ENCODE measurements around the gene PPDPF. TPM values are rescaled to one million over a fixed set of nuclear protein-coding genes. Genes with fewer than 3 reads are reported as not detected.

The PPDPF gene
- total and polyA plus RNA-seq, 2 donors (not counting 1 experiment from before 2014, with no cell fraction given) = 34.0 to 58.0 TPM

DNA sequence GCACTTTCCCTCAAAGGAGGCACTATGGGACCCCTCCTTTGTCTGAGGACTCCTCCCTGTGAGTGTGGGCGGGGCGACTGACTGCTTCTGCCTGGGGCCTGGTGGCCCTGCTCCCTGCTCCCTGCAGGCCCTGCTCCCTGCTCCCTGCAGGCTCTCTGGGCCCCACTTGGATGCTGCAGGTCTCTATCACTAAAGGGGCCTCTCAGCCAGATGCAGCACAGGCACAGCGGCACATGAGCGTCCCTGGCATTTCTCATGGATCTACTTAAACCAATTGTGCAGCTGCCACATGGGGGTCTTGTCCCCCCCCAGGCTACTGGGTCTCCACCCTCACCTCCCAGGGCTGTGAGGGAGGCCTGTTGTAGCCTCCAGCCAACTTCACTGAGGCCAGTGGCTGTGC lies 29.5 kb upstream of the PPDPF start:
- TF ChIP-seq, protein P1, sequence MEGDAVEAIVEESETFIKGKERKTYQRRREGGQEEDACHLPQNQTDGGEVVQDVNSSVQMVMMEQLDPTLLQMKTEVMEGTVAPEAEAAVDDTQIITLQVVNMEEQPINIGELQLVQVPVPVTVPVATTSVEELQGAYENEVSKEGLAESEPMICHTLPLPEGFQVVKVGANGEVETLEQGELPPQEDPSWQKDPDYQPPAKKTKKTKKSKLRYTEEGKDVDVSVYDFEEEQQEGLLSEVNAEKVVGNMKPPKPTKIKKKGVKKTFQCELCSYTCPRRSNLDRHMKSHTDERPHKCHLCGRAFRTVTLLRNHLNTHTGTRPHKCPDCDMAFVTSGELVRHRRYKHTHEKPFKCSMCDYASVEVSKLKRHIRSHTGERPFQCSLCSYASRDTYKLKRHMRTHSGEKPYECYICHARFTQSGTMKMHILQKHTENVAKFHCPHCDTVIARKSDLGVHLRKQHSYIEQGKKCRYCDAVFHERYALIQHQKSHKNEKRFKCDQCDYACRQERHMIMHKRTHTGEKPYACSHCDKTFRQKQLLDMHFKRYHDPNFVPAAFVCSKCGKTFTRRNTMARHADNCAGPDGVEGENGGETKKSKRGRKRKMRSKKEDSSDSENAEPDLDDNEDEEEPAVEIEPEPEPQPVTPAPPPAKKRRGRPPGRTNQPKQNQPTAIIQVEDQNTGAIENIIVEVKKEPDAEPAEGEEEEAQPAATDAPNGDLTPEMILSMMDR (conservative IDR thresholded peaks at IDR 0.05 in 1 of 2, IDR thresholded peaks at IDR 0.05 in 1 of 2; ENCODE audit: low read depth in 1 of 2, low read length in 2 of 2) = no peak
- no peak for TF ChIP-seq EZH2 (IDR thresholded peaks at IDR 0.05; ENCODE audit: low read length, missing control alignments)
- no peak for DNase-seq (ENCODE audit: low read depth in 2 of 2)
- Histone ChIP-seq H3K36me3 (ENCODE audit: control insufficient read depth, insufficient read depth, low read length) (no peaks in the 10 kb centered on the region), H3K9ac (ENCODE audit: insufficient read depth, low read length) (no peak overlapping the region), H3K79me2 (ENCODE audit: control insufficient read depth, insufficient read depth, low read length) (no peaks in the 10 kb centered on the region), H3K4me1 (ENCODE audit: control insufficient read depth, extremely low read depth, insufficient read depth, low read length) (no peaks in the 10 kb centered on the region), H3K27ac (ENCODE audit: insufficient read depth, low read length) (no peak overlapping the region), H3K4me3 (replicated peaks in 1 of 4; ENCODE audit: control extremely low read depth in 1 of 4, insufficient read depth in 1 of 4, low read depth in 3 of 4, low read length in 4 of 4) (no peak overlapping the region), H4K20me1 (ENCODE audit: control insufficient read depth, extremely low read depth, insufficient read depth, low read length) (no peaks in the 10 kb centered on the region), H3K4me2 (ENCODE audit: extremely low read depth, insufficient read depth, low read length) (no peak overlapping the region), H3K27me3 (ENCODE audit: control insufficient read depth, insufficient read depth, low read length) (peaks cover 7% of the 10 kb centered on the region), H3K9me3 (ENCODE audit: control insufficient read depth, insufficient read depth, low read depth, low read length) (no peaks in the 10 kb centered on the region), H2AFZ (ENCODE audit: low read length) (no peak overlapping the region)

DNA sequence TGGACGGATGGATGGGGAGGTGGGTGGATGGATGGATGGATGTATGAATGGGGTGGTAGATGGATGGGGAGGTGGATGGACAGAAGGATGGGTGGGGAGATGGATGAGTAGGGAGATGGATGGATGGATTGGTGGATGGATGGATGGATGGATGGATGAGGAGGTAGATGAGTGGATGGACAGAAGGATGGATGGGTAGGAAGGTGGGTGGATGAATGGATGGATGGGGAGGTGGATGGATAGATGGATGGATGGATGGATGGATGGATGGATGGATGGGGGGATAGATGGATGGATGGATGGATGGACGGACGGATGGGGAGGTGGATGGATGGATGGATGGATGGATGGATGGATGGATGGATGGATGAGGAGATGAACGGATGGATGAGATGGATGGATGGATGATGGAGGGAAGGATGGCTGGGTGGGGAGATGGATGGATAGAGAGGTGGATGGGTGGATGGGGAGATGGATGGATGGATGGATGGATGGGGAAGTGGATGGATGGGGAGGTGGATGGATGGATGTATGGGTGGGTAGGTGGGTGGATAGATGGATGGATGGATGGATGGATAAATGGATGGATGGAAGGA lies 28.8 kb upstream of the PPDPF start:
- Histone ChIP-seq H3K4me1 (ENCODE audit: control insufficient read depth, extremely low read depth, insufficient read depth, low read length) (no peaks in the 10 kb centered on the region), H3K79me2 (ENCODE audit: control insufficient read depth, insufficient read depth, low read length) (no peaks in the 10 kb centered on the region), H3K4me2 (ENCODE audit: extremely low read depth, insufficient read depth, low read length) (no peak overlapping the region), H3K27ac (ENCODE audit: insufficient read depth, low read length) (no peak overlapping the region), H3K9ac (ENCODE audit: insufficient read depth, low read length) (no peak overlapping the region), H3K4me3 (replicated peaks in 1 of 4; ENCODE audit: control extremely low read depth in 1 of 4, insufficient read depth in 1 of 4, low read depth in 3 of 4, low read length in 4 of 4) (no peak overlapping the region), H3K27me3 (ENCODE audit: control insufficient read depth, insufficient read depth, low read length) (peaks cover 7% of the 10 kb centered on the region), H3K9me3 (ENCODE audit: control insufficient read depth, insufficient read depth, low read depth, low read length) (no peaks in the 10 kb centered on the region), H3K36me3 (ENCODE audit: control insufficient read depth, insufficient read depth, low read length) (no peaks in the 10 kb centered on the region), H4K20me1 (ENCODE audit: control insufficient read depth, extremely low read depth, insufficient read depth, low read length) (no peaks in the 10 kb centered on the region), H2AFZ (ENCODE audit: low read length) (no peak overlapping the region)
- TF ChIP-seq EZH2 (IDR thresholded peaks at IDR 0.05; ENCODE audit: low read length, missing control alignments) = no peak
- TF ChIP-seq, protein P1 (conservative IDR thresholded peaks at IDR 0.05 in 1 of 2, IDR thresholded peaks at IDR 0.05 in 1 of 2; ENCODE audit: low read depth in 1 of 2, low read length in 2 of 2) = no peak
- DNase-seq (ENCODE audit: low read depth in 2 of 2) = no peak

DNA sequence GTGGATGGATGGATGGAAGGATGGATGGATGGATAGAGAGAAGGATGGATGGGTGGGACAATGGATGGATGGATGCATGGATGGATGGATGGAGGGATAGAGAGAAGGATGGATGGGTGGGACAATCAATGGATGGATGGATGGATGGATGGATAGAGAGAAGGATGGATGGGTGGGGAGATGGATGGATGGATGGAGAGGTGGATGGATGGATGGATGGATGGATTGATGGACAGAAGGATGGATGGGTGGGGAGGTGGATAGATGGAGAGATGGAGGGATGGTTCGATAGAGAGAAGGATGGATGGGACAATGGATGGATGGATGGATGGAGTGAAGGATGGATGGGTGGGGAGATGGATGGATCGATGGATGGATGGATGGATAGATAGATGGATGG lies 28.0 kb upstream of the PPDPF start:
- Histone ChIP-seq H3K27me3 (ENCODE audit: control insufficient read depth, insufficient read depth, low read length) (peaks cover 7% of the 10 kb centered on the region), H3K79me2 (ENCODE audit: control insufficient read depth, insufficient read depth, low read length) (no peaks in the 10 kb centered on the region), H3K4me3 (replicated peaks in 1 of 4; ENCODE audit: control extremely low read depth in 1 of 4, insufficient read depth in 1 of 4, low read depth in 3 of 4, low read length in 4 of 4) (no peak overlapping the region), H3K36me3 (ENCODE audit: control insufficient read depth, insufficient read depth, low read length) (no peaks in the 10 kb centered on the region), H3K4me1 (ENCODE audit: control insufficient read depth, extremely low read depth, insufficient read depth, low read length) (no peaks in the 10 kb centered on the region), H3K9ac (ENCODE audit: insufficient read depth, low read length) (no peak overlapping the region), H3K27ac (ENCODE audit: insufficient read depth, low read length) (no peak overlapping the region), H2AFZ (ENCODE audit: low read length) (no peak overlapping the region), H3K4me2 (ENCODE audit: extremely low read depth, insufficient read depth, low read length) (no peak overlapping the region), H3K9me3 (ENCODE audit: control insufficient read depth, insufficient read depth, low read depth, low read length) (no peaks in the 10 kb centered on the region), H4K20me1 (ENCODE audit: control insufficient read depth, extremely low read depth, insufficient read depth, low read length) (no peaks in the 10 kb centered on the region)
- no peak for DNase-seq (ENCODE audit: low read depth in 2 of 2)
- TF ChIP-seq EZH2 (IDR thresholded peaks at IDR 0.05; ENCODE audit: low read length, missing control alignments) = no peak
- TF ChIP-seq, protein P1 (conservative IDR thresholded peaks at IDR 0.05 in 1 of 2, IDR thresholded peaks at IDR 0.05 in 1 of 2; ENCODE audit: low read depth in 1 of 2, low read length in 2 of 2) = no peak
